ENCODE measurements around the gene CEBPG.

The CEBPG gene

GRCh38 chr19:33333642-33334041, 39.9 kb upstream of the CEBPG start:
- no peak for TF ChIP-seq CTCF (IDR thresholded peaks at IDR 0.05; ENCODE audit: low read depth, low read length, missing control alignments)
- DNase-seq (ENCODE audit: low read depth) = no peak
- H3K4me3 ChIP-seq (ENCODE audit: low read depth, low read length) = no peak overlapping the region

GRCh38 chr19:33334271-33334670, 39.2 kb upstream of the CEBPG start:
- TF ChIP-seq CTCF (IDR thresholded peaks at IDR 0.05; ENCODE audit: low read depth, low read length, missing control alignments) = no peak
- H3K4me3 ChIP-seq (ENCODE audit: low read depth, low read length) = no peak overlapping the region
- DNase-seq (ENCODE audit: low read depth) = no peak

- H3K4me3 ChIP-seq (ENCODE audit: low read depth, low read length) = no peak overlapping the region
- no peak for DNase-seq (ENCODE audit: low read depth)
- TF ChIP-seq CTCF (IDR thresholded peaks at IDR 0.05; ENCODE audit: low read depth, low read length, missing control alignments) = no peak
Observed at GRCh38 chr19:33335446-33335845, 38.1 kb upstream of the CEBPG start.

GRCh38 chr19:33339016-33339984, 34.2 kb upstream of the CEBPG start:
- no peak for DNase-seq (ENCODE audit: low read depth)
- TF ChIP-seq CTCF (IDR thresholded peaks at IDR 0.05; ENCODE audit: low read depth, low read length, missing control alignments) = no peak
- no peak overlapping the region for H3K4me3 ChIP-seq (ENCODE audit: low read depth, low read length)

- no peak for DNase-seq (ENCODE audit: low read depth)
- no peak overlapping the region for H3K4me3 ChIP-seq (ENCODE audit: low read depth, low read length)
- TF ChIP-seq CTCF (IDR thresholded peaks at IDR 0.05; ENCODE audit: low read depth, low read length, missing control alignments) = no peak
Observed at GRCh38 chr19:33340991-33341390, 32.5 kb upstream of the CEBPG start.

GRCh38 chr19:33343301-33343700, 30.2 kb upstream of the CEBPG start:
- no peak for TF ChIP-seq CTCF (IDR thresholded peaks at IDR 0.05; ENCODE audit: low read depth, low read length, missing control alignments)
- DNase-seq (ENCODE audit: low read depth) = no peak
- no peak overlapping the region for H3K4me3 ChIP-seq (ENCODE audit: low read depth, low read length)
